HL-60/S4 treated with phorbol 12-myristate 13-acetate at 8.2 ng/mL for 4 days and 3 days (cell line): Measurements from ENCODE around the gene DCTN5.
"Not testable (repeated sequence)": the region's sequence is repeated elsewhere in the genome, so short reads cannot be mapped to it uniquely, and the experiment has no call there.

Experiments used
- in situ Hi-C: fragments of 300-500 bp; cut with MboI; formaldehyde crosslinking; loops from 2 replicates; pipeline ENCODE4 v1.15.0; 2022; ENCODE audit warnings: low sequenced_read_pairs

DCTN5 gene

DNA sequence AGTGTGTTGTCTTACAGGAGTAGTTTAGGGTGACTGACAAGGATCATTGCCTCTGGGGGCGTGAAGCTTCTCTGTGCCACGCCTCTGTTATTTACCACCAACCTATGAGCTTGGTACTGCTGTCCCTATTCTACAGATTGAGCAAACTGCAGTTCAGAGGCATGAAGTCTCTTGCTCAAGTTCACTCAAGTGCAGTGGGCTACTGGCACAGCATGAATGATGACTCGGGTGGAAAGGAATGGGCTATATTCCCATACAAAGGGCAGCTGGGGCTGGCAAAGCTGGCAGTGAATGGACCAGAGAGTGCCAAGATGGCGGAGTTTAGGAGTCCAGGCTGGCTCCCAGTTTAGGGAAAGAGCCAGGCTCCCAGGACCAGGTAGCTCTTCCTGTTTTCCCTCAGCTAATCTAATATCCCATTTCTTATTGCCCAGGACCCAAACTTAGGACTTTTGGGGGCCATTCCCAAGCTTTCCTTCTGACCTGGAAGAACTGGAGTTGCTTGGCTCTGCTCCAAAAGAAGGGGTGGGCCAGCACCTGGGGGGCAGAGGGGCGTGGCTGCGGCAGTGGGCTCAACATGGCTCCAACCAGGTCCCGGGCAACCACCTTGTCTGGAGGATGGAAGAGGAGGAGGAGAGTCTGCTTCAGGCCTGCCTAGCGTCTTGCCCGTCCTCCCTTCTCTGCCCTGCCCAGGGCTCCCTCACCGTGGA lies 50.4 kb downstream of the DCTN5 start:
- in situ Hi-C loops = no loop called here

DNA sequence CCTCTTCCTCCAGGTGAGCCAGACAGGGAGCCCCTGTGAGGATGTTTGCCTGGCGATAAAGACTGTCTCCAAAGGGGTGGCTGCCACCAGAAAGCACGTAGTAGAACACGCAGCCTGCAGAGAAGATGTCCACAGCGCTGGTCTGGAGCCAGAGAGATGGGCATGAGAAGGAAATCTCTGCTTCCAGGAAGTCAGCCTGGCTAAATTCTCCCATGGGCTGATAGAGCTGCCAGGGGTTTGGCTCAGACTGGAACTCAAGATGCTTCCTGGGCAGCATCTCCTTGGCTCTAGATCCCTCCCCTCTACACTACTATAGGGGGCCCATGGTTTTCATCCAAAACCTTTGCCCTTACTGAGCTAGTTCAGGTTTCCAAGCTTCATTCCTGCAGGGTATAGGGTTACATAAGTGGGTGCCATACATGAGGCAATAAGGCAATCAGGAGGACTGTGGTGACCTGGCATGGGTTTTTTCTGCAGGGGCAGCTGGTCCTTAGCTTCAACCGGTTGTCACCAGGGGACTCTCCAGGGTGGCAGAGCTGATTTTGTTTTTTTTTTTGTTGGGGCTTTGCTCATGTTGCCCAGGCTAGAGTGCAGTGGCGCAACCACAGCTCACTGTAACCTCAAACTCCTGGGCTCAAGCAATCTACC lies 51.0 kb downstream of the DCTN5 start:
- in situ Hi-C loops = no loop called here

DNA sequence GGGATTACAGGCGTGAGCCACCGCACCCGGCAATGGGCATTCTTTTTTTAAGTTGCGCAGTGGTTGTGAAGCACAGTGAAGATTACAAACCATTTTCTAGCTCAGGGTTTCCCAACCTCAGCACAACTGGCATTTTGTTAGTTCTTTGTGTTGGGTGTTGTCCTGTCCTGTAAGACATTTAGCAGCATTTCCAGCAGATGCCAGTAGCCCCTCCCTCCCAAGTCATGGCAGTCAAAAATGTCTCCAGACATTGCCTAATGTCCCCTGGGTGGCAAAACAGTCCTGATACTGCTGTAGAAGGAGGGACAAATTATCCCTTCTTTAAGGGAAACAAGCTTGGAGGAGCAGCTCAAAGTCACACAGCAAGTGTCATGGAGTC lies 53.0 kb downstream of the DCTN5 start:
- in situ Hi-C loops = no loop called here

DNA sequence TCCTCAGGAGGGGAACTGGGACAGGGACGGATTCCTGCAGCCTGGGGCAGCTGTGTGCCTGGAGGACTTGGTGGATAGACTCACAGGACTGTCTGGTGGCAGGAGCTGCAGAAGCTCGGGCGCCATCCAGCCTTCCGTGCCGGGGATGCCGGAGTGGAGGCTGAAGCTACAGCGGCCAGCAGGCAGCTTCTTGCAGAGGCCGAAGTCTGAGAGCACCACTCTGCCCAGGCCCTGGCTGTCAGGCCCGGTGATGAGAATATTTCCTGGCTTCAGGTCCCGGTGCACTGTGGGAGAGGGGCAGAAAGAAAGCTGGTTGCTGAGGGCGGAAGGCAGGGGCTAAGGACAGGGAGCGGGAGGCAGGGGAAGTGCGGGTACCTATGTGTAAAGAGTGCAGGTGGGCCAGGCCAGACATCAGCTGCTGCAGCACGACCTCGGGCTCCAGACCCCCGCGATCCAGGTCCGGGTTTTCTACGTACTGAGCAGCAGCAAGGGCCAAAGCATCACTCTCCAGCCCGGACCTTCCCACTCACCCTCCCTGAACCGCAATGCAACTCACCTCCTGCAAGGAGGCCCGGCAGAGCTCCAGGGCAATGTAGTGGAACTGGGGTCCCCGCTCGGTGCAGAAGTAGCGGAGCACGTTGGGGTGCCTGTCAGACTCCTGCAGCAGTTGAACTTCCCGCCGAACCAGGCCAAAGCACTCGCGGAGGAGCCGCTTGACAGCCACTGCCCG lies 53.5 kb downstream of the DCTN5 start:
- in situ Hi-C loops = no loop called here

DNA sequence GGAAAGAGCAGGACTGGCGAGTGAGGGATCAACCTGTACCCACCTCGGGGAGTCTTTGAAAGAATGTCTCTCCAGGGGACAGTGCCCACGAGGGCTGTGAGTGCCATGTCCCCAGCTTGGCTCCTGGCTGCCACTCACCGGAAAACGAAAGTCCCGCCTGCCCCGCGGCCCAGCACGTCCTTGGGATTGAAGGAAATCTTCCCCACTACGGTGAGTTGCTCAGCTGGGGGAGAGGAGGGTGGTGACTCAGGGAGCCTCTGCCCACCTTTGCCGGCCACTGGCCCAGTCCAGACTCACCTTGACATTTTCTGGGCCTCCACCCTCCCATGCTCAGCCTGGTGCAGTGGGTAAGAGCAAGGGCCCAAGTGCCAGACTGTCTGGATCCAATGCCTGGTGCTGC lies 54.5 kb downstream of the DCTN5 start:
- in situ Hi-C loops = no loop called here

GRCh38 chr16:23699100-23699499 lies 57.8 kb downstream of the DCTN5 start:
- in situ Hi-C loops = no loop called here

DNA sequence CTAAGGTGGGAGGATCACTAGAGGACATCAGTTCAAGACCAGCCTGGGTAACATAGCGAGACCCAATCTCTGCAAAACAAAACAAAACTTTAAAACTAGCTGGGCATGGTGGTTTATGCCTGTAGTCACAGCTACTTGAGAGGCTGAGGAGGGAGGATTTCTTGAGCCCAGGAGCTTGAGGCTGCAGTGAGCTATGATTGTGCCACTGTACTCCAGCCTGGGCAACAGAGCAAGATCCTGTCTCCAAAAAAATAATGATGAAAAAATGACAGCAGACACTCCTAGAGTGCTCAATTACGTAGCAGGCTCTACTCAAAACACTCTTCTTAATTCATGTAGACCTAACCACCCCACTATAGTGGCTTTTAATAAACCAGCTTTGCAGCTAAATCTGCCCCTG lies 58.8 kb downstream of the DCTN5 start:
- in situ Hi-C loops = no loop called here

DNA sequence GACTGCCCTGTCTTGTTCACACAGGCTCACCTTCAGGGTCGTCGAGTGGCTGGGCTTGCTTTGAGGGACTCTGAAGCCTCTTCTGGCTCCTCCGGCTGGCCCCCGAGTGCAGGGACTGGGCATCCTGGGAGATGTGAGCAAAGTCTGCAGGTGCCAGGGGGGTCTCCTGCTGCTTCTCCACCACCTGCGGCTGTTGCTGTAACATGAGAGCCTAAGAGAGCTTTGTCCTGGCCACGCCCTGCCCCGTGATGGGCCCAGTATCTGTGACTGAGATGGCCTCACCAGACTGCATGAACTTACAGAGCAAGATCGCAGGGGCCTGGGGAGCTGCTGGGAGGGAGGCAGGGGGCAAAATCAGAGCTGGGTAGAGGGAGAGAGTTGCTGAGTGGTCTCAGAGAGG lies 59.2 kb downstream of the DCTN5 start:
- in situ Hi-C loops = no loop called here

- in situ Hi-C loops = no loop called here
Measured at GRCh38 chr16:23701045-23701444, 59.8 kb downstream of the DCTN5 start.

GRCh38 chr16:23702951-23703350 lies 61.7 kb downstream of the DCTN5 start:
- in situ Hi-C loops = no loop called here

DNA sequence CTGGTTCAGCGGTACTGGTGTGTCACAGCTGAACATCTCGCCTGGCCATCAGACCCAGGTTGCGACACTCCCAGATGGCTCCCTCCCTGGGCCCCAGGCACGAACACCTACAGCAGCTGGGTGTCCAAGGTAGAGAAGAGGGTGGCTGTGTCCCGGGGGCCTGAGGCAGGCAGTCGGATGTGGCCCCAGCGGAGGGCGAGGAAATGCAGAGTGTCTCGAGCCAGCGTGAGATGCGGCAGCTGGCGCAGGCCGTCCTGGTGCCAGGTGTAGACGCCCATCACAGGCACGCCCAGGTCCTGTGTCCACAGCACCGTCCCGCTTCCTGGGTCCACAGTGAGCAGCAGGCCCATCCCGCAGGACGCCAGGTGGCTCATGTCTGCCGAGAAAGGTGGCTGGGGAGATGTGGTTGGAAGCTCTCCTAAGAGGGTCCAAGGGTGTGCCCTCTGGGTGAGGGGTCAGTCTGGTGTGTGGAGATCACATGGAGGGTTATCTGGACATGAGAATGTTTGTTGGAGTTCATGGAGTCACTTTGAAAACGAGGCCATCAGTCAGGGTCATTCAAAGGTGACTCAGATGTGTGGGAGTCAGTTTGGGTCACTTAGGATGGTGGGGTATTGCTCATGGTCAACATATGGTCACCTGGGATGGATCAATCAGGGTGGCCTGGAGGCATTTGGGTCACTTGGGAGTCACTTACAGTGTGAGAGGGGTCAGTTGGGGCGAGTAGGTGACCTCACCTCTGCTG lies 63.7 kb downstream of the DCTN5 start:
- in situ Hi-C loops = no loop called here

GRCh38 chr16:23705517-23705902 lies 64.2 kb downstream of the DCTN5 start:
- in situ Hi-C loops = no loop called here

- in situ Hi-C loops = no loop called here
Measured at GRCh38 chr16:23706439-23706838, 65.2 kb downstream of the DCTN5 start.

- in situ Hi-C loops = no loop called here
Measured at GRCh38 chr16:23709536-23709935, 68.3 kb downstream of the DCTN5 start.

- in situ Hi-C loops = no loop called here
Measured at GRCh38 chr16:23710008-23710407, 68.7 kb downstream of the DCTN5 start.

- in situ Hi-C loops = no loop called here
Measured at GRCh38 chr16:23710504-23710903, 69.2 kb downstream of the DCTN5 start.

- in situ Hi-C loops = no loop called here
Measured at GRCh38 chr16:23711785-23712184, 70.5 kb downstream of the DCTN5 start.

GRCh38 chr16:23712976-23713375 lies 71.7 kb downstream of the DCTN5 start, which contains the start of gene ERN2:
TSS of gene ERN2 (minus strand) at chr16:23713222. CDS start at chr16:23713187, 35 bp downstream.
- in situ Hi-C loops = no loop called here

DNA sequence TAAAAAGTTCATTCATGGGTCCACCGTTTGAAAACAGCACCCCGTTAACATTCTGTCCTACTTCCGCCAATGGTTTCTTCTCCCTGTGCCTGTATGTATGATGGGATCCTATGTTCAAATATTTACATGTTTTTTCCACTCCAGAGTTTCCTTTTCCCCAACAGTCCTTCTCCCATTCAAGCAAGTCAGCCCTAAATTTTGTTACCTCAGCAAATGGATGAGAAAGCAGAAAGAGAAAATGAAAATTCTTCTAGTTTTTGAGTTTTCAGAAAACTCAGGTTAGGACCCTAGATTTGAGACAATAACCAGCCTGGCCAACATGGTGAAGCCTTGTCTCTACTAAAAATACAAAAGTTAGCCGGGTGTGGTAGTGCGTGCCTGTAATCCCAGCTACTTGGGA lies 75.2 kb downstream of the DCTN5 start:
- in situ Hi-C loops = no loop called here

GRCh38 chr16:23722613-23723240 lies 81.5 kb downstream of the DCTN5 start:
- in situ Hi-C loops = not testable (repeated sequence)
